ENCODE measurements around the gene AZI2.
A peak's percentile ranks its signal among the peaks of the same experiment; 100 is the strongest.

AZI2 gene, protein sequence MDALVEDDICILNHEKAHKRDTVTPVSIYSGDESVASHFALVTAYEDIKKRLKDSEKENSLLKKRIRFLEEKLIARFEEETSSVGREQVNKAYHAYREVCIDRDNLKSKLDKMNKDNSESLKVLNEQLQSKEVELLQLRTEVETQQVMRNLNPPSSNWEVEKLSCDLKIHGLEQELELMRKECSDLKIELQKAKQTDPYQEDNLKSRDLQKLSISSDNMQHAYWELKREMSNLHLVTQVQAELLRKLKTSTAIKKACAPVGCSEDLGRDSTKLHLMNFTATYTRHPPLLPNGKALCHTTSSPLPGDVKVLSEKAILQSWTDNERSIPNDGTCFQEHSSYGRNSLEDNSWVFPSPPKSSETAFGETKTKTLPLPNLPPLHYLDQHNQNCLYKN

DNA sequence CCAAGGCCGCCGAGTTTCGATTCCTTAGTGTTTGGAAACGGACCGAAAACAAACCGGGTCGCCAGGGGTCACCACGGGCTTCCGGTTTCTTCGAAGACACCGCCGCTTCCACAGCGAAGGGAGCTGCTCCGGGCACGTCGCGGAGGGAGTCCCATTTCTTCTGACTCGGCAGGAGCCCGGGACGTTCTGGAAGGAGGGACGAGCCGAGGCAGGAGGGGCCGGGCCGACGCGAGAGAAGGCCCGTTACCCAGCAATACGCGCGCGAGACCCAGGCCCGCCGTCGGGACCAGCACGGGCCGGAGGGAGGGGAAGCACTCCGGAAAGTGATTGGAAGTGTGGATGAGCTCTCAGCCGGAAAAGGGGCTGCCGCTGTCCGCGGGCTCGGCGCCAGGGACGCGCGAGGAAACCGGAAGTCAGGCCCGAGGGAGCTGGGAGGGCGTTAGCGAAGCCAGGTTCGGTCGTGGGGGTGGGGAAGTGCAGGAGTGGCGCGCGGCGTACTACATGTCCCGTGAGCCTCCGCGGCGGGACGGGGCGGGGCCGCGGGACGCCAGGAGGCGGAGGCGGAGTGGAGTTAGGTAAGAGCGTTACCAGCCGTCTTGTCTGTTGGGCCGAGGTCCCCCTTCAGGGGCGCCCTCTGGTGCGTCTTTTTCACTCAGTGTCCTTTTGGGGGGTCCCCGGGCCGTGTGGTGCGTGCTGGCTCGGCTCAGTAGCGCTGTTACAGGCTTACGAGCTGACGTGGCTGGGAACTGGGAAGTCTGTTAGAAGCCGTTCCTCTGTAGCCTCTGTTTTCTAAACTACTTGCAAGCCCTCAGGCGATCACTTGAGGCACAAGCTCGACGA, at the start of gene AZI2, which contains the start of gene ZCWPW2:
TSS of gene AZI2 (minus strand) at position 196 of the 840 bp plus-strand sequence. CDS start 8,207 bp downstream, outside the sequence.
TSS of gene ZCWPW2 (plus strand) at position 93 of the 840 bp plus-strand sequence. CDS start 64,348 bp downstream, outside the sequence.
- DNase-seq, result peak; percentile 87

DNA sequence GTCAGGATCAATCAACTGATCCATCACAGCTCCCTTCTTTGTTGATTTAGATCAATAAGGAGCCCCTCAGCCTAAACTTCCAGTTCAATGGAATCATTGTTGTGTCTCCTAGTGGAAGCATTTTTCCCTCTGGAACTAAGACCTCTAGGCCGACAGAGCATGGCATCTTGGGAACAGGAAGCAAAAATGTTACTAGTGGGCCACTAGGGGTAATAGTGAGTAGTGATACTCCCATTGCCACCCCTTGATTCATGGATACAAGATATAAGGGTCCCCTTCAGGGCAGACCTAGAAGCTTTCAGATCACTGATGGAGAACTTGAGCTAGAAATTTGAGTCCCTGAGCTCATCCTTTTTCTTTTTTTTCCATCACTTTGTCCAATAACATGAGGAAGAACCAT, 40.4 kb upstream of the AZI2 start:
- no peak for DNase-seq

DNA sequence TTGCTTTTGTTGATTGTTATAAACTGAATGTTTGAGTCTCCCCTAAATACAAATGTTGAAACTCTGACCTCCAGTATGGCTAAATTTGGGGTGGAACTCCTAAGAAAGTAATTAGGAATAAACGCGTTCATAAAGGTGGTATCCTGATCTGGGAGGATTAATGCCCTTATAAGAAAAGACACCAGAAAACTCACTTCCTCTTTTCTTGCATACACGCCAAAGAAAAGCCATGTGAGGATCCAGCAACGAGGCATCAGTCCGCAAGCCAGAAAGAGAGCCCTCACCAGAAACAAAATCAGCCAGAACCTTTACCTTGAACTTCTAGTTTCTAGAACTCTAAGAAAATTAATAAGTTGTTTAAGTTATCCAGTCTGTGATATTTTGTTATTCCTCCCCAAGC, 37.4 kb upstream of the AZI2 start:
- no peak for DNase-seq

DNA sequence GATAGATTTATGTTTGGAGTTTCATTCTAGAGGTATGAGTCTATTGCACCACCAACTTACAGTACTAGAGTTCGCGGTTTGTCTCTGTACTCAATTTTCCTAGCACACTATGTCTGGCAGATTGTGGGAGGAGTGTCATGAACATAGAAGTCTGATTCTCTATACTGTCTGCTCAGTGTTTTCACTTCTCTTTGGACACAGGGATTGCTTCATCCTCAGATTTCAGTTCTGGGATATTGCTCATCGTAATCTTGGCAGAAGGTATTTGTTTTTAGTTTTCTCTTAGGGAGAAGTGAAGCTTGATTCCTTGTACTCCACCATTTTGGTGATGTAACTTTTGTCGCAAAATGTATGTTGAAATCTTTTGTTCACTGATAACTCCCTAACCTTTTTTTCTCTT, 27.8 kb upstream of the AZI2 start:
- no peak for DNase-seq

DNA sequence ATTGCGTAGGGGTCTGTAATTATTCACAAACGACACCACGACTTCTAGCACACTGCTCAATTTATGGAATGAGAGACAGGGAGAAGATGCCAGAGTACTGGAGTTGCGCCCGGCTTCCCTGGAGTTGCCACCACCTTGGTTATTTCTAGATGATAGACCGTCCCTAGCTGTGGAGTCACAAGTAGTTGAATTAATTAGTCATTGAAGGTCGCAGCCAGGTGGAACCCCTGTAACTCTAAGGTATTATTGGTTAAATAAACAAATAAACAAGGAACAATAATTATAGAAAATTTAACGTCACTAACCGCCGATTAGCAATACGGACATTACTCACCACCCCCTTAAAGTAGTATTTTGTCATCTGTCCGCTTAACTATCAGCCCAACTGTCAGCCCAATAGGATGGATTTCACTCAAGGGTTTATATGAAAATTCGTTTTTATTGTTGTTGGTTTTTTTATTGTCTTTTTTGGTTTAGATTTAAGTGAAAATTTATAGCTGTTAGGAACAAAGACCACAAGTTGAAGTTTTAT, 911 bp upstream of the AZI2 start:
- DNase-seq, result no peak

DNA sequence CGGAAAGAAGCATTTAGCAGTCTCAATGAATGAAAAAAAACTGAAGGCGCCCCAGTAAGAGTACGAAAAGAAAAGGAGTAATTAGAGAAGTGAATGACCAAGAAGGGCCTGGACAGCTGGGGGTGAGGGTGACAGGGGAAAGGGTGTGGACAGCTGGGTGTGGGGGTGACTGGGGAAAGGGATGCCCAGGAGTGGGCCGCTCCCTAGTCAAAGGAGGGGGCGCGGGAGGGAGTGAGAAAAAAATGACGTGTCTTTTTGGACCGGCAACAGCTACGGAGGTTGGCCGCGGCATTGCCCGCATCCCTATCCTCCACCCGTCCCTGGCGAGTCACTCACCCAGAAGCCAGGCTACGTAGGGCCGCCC, 377 bp downstream of the AZI2 start:
- DNase-seq, result no peak

DNA sequence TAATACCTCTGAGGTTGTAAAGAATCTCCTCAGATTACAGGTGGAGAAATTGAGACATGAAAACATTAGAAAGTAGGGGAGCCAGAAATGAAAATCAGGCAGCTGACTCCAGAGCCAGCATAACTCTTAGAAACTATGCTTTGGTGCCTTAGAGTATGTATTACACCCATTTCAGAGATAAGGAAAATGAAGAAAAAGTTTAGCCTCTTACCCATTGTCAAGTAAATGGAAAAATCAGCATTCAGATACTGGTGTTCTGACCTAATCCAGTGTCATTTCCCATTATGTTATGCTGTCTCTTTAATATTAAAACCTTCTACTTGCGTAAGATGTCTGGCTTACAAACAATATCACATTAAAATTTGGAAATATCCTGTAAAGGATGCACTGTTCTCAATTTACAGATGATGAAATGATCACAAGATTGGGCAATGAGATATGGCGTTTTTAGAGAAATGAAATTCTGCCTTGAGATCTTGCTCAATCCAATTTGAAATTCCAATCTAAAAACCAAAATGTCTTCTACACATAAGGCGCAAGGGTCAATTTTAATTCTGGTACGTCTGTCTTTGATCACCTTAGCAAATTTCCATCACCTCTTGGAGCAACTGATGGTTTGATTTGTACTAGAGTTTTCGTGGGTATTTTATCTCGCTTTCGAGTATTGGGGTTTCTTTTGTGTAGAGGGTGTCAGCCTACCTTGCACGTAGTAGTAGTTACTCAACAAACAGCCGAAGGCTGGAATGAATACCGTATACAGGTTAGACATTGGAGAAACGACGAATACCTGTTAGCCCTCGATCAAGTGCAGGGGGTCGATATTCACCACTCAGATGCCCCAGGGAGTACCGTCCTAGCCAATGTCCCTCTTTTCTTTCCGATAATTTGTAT, 1.0 kb downstream of the AZI2 start:
- no peak for DNase-seq

DNA sequence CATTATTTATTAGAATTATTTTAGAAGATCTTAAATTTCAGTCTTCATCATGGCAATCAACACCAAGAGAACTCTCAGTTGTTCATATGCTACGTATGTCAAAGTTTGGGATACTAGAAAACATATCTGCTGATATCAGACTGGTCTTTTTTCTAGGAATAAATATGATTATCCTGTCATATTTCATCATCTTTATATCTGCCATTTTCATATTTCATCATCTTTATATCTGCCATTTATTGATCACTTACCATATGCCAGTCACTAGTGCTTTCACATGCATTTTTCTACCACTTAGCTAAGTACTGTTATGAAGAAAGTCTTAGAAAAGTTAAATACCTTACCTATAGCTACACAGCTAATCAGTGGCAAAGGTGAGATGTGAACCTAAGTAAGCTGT, 2.9 kb downstream of the AZI2 start:
- no peak for DNase-seq

DNA sequence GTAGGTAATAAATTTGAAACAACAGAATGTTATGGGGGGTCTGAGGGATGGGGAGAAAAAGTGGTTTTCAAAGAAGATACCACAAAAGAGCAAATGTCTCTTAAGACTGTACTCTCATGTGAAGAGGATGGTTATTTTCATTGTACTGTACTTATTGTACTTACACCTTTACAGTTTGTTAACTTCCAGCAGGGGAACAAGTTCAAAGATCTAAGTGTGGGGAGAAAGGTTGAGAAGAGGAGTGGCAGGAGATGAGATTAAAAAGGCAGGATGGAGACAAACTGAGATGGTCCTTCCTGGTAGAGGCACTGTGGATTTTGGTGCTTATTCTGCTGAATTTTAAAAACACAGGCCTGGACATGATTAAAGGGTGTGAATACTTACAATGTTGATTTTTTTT, 5.5 kb downstream of the AZI2 start:
- DNase-seq, result no peak

DNA sequence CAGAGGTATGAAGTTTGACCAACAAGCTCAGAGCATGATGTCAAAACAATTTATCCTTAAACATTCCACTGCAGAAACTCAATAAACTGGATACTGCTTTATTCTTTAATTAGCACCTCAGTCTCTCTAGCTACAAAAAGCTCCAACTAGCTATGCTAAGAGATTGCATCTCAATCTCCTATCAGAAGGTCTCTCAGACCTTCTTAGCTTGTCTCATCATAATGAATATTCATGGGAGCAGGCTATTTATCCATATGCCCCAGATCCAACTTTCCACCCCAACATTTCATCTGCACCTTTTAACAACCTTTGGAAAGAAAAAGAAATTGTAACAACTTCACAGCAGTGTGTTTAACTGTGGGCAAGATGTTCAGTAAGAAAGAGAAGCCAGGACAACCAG, 11.4 kb downstream of the AZI2 start:
- DNase-seq, result no peak

DNA sequence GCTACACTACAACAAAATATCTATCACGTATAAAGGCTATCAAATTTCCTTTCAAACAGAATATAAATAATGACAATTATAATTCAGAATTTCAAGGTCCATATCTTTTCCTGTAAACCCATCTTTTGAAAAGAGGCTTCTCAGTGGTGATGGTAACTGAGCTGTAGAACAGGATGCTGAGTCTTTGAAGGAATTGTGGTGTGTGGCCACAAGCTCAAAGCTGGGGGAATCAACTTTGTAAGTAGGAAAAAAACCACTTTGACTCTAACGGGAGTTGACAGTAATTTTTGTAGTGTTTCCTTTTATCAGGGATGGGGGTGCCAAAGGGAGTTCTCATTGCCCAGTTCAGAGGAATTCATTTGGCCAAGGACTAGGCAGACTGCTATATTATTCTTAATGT, 13.4 kb downstream of the AZI2 start:
- no peak for DNase-seq

DNA sequence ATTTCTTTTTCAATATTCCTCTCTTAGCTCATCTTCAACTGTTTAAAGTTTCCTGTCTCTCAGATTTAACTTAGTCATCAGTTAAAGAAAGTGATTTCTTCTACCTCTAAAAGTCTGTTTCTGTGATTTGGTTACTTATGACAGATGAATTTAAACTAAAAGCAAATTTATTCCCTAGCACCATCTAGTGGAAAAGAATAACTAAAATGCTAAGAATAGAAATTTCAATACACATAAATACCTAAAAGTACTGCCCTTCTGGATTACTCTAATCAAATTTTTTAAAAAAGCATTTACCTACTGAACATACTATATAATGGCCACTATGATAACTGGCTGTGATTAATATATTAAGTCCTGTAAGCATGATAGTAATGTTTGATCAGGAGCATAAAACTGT, 14.1 kb downstream of the AZI2 start:
- DNase-seq, result no peak

DNA sequence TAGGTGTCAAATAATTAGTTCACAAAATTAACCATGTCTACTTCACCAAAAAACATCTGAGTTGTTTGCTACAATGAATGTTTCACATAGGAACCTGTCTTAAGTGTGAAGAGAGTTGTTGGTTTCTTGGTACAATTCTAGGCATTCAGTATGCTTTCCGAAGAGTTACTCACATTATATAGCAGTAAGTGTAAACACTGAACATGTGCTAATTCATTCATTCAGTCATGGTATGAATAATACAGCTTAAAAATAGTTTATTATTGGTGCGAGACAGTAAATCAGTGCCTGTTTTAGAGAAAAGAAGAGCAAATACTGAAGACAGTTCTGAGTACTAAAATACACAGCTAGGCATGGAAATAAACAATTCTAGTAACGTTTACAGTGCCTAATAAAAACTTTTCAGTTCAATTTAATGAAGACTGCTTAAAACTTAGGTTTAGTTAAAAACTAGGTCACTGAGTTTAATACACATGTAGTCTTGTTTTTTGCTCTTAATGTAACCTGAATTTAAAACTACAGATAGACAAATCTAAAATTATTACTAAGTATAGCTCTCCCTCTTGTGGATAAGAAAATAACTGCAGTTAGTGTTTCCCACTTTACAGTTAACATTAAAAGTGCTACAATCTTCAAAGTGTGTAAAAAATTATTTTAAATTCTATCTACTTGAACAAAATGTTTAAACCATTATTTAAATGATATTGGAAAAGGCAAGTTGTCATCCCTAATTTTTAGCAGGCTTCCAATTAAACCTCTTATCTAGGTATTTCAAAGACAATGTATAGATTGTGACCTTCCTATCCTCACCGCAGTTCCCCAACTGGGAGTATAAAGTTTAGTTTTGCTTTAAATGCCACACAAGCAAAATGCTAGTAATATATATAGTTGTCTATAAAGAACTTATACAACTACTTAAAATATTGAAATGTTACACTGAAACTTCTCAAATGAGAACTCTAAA, 20.2 kb downstream of the AZI2 start:
- DNase-seq, result no peak

DNA sequence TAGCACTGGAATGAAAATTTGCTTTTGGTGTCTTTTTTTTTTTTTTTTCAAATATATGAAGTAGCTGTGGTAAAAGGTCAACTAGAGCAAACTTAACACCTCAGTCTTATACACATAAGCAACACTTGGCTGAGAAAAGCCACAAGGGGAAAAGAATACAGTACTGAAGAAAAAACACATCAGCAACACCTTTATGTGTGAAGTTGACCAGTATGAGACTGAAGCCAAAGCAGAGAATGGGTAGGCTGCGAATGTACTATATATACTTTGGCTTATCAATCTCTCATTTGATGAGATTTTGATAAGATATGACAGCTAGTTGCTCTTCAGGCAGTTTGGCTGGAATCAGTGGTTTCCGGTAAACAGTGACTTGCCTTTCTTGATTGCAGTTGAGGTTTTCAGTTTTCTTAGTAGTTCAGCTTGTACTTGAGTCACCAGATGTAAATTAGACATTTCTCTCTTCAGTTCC, 22.1 kb downstream of the AZI2 start:
- peak; percentile 43 for DNase-seq

DNA sequence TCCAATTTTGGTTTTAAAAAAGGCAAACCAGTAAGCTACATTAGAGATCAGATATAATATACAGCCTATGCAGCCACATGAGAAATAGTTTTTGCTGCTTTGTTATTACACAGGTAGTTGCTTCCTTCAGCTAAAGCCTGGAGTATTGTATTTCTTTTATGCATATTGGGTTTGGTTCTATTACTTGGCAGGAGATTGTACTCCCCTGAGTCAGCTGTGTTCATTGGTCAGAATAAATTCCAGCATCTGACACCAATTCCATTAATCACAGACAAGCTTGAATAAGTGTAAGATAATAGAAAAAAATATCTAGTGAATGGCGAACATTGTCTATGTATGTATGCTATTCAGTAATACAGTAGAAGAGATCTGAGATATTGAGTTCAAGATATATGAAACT, 26.2 kb downstream of the AZI2 start:
- DNase-seq, result no peak

DNA sequence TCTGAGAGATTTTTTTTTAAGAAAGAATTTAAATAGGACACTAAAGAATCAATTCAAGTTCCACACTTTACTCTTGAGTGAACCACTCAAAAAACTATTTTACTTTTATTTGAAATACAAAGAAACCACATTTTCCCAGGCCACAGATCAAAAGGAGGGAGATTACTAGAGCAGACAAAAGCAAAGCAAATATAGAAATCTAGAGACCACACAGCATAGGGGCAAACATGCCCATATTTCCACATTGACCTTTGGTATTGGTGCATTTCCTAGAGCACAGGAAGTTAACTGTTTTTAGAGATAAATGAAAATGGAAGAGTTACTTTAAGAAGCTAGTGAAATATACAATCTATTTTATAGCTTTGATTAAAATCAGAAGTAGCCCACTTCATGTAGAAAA, 27.6 kb downstream of the AZI2 start:
- no peak for DNase-seq

DNA sequence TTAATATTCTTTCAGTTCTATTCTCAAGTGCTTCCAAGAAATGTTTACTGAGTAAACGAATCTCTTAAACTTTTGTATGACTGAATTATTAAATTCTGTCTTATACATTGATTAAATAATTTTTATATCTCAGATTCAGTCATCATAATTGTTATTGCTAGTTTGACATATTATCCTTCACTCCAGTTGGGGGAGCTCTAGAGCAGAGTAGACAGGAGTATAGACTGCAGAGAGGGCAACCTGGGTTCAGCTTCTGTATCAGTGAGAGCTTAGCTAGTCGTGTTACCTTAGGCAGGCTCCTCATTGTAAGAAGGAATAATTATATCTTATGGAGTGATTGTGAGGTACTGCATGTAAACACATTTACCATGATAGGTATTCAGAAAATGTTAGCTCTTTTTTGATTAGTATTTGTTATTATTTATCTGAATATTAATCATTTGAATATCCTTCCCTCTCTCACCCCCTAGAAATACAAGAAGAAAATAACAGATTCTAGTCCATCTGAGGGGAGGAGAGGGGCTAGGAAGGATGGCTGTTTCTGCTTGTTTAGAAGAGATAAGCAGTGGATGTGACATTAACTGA, 31.1 kb downstream of the AZI2 start:
- no peak for DNase-seq

DNA sequence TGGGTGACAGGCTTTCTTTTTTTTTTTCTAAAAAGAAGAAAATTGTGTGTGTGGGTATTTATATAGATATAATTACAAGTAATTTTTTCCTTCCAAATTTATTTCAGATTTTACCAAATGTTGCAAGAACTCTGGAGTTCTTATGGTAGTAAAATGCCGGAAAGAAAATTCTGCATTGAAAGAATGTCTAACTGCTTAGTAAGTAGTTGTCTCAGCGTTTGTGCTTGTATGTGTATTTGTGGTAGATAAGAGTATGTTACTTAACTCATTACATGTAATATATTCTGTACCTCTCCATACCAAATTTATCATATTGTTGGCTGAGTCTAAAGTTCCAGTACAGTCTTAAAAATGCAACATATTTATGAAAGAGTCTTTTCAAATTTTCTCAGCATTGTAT, 32.4 kb downstream of the AZI2 start:
- no peak for DNase-seq

DNA sequence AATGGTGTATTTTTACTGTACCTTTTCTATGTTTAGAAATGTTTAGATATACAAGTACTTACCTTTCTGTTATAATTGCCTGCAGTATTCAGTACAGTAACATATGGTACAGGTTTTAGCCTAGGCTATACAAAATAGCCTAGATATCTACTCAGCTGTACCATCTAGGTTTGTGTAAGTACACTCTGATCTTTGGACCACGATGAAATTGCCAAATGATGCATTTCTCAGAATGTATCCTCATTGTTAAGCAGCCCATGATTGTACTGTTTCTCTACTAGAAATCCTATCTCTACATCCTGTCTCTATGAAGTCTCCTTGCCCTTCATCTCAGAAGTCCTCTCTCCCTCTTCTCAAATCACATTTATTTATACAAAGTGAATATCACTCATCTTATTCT, 32.9 kb downstream of the AZI2 start:
- no peak for DNase-seq

DNA sequence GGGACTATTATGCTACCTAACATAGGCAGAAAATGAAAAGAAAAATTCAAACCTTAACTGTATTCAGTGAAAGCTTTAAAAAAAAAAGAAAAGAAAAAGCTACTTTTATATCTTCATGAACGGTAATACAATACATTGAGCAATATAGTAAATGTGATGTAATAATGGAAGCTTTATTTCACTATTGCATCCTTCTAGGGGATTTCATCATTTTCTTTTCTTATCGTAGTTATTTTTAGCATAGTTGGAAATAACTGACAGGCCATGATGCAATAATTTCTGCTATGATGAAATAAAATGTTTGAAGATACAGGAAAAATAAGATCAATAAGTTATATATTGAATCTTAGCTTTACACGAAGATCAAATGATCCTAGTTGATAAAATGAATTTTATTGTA, 40.4 kb downstream of the AZI2 start:
- no peak for DNase-seq

DNA sequence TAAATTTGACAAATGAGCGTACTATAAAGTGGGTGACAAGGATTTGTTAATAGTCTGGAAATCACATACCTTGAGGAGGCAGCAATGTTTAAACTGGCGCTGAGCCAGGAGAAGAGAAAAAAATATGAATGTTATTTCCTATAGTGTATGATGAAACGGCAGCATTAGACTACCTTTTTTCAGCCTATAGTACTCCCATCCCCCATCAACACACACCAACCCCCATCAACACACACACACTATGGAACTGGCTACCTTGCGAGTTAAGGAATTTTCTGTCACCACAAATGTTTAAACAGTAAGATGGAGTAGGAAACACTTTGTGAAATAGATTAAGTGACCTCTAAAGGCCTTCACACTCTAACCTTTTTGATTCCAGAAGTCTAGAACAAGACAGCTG, 46.9 kb downstream of the AZI2 start:
- no peak for DNase-seq
